Measurements from ENCODE around the gene HLA-B. TPM values are rescaled to one million over a fixed set of nuclear protein-coding genes. Genes with fewer than 3 reads are reported as not detected.
A peak's percentile ranks its signal among the peaks of the same experiment; 100 is the strongest.

HLA-B gene
- total and polyA plus RNA-seq, 7 experiments from 2014 or later = 5,136 to 7,459 (median 5,516) TPM

DNA sequence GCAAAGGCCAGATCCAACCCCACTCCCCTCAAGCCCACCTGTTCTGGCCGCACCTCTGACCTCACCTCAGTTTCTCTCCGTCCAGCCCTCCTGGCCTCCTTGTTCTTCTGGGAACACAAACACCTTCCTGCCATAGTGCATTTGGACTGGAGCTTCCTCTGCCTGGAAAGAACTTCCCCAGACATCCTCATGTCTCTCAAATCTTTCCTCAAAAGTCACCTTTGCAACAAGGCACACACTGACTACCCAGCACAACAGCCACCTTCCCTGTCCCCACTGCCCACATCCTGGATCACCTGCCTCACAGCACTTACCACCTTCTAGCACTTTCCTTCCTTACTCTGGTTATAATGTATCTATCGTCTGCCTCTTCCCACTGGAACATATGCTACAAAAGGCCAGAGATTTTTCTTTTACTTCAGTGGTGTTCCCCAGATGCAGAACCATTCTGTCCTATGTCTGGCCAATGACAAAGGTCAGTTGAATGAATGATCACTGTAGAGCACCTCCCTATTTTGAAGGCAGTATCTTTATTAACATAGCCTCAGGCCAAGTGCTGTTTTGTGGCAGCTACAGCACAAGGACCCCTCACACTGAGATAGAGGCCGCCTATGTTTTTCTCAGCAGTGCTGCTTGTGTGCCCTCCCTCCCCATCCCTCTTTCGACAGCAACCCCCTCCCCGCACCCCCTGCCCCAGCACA lies 4.1 kb downstream of the HLA-B start:
- Histone ChIP-seq H3K4me1 (ENCODE audit: control insufficient read depth in 2 of 2, insufficient read depth in 2 of 2, low read length in 2 of 2) (peaks cover 32% of the 10 kb centered on the region in 2 donors), H3K36me3 (ENCODE audit: control insufficient read depth in 2 of 3, insufficient read depth in 3 of 3, low read length in 3 of 3) (peaks cover 18 to 38% (median 32%) of the 10 kb centered on the region in 3 experiments), H3K4me3 (ENCODE audit: low read length) (peak overlapping the region; percentile 33), H3K27ac (ENCODE audit: low read depth, low read length) (peak overlapping the region; percentile 28), H3K27me3 (ENCODE audit: control insufficient read depth in 2 of 2, insufficient read depth in 2 of 2, low read length in 2 of 2) (no peaks in the 10 kb centered on the region), H3K9me3 (ENCODE audit: control insufficient read depth in 2 of 3, low read length in 3 of 3) (no peaks in the 10 kb centered on the region)
- peak in 6 of 9 donors; percentile 19 to 47 (median 36) for DNase-seq
- peaks cover 0 to 11% (median 0%) of the 10 kb centered on the region in 11 donors for H3K9me3 Mint-ChIP-seq
- H3K4me3 Mint-ChIP-seq = peak overlapping the region; percentile 80 to 100 (median 98)
- ATAC-seq = no peak
- ChIA-PET CTCF (no interaction called here), POLR2A (interaction anchor here (0.6 to 4.6 kb wide), 16 partner anchors 10 to 194 kb away, joined by 3 to 75 read pairs (median 6); partner anchors contain the start of genes CCHCR1 and TCF19)
- intact Hi-C loops (cut with micrococcal nuclease) = loop anchor here in 1 of 2 donors (2.0 to 10.0 kb wide), 2 partner anchors 20 to 1468 kb away; no protein-coding TSS in a partner anchor
- peaks cover 0 to 8% (median 0%) of the 10 kb centered on the region in 5 donors for H3K27me3 Mint-ChIP-seq
- peaks cover 0 to 46% (median 41%) of the 10 kb centered on the region in 5 donors for H3K36me3 Mint-ChIP-seq
- H3K4me1 Mint-ChIP-seq = peaks cover 39 to 69% (median 61%) of the 10 kb centered on the region in 7 donors
- peak overlapping the region; percentile 56 to 100 (median 84) for H3K27ac Mint-ChIP-seq

DNA sequence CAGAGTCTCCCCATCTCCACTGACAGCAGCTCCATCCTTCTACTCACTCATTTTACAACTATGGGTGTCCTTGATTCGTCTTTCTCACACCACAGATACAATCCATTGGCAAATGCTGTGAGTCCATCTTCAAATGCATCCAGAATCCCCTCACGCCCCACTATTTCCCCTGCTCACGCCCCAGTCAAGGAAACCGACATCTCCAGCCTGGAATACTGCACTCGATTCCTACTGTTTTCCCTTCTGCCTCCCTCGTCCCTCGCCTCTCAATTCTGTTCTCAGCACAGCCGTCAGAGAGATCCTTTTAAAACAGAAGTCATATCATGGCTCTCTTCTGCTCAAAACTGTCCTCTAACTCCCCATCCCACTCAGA lies 4.7 kb downstream of the HLA-B start:
- intact Hi-C loops (cut with micrococcal nuclease) = loop anchor here in 1 of 2 donors (2.0 to 10.0 kb wide), 2 partner anchors 19 to 1467 kb away; no protein-coding TSS in a partner anchor
- peaks cover 32% of the 10 kb centered on the region in 2 donors for H3K4me1 ChIP-seq (ENCODE audit: control insufficient read depth in 2 of 2, insufficient read depth in 2 of 2, low read length in 2 of 2)
- peaks cover 18 to 38% (median 32%) of the 10 kb centered on the region in 3 experiments for H3K36me3 ChIP-seq (ENCODE audit: control insufficient read depth in 2 of 3, insufficient read depth in 3 of 3, low read length in 3 of 3)
- no peaks in the 10 kb centered on the region for H3K27me3 ChIP-seq (ENCODE audit: control insufficient read depth in 2 of 2, insufficient read depth in 2 of 2, low read length in 2 of 2)
- peaks cover 0 to 11% (median 0%) of the 10 kb centered on the region in 11 donors for H3K9me3 Mint-ChIP-seq
- H3K36me3 Mint-ChIP-seq = peaks cover 0 to 46% (median 41%) of the 10 kb centered on the region in 5 donors
- H3K9me3 ChIP-seq (ENCODE audit: control insufficient read depth in 2 of 3, low read length in 3 of 3) = no peaks in the 10 kb centered on the region
- H3K27ac ChIP-seq (ENCODE audit: low read depth, low read length) = no peak overlapping the region
- H3K27ac Mint-ChIP-seq = peak overlapping the region; percentile 56 to 100 (median 84)
- peak overlapping the region; percentile 80 to 100 (median 98) for H3K4me3 Mint-ChIP-seq
- peaks cover 37 to 69% (median 60%) of the 10 kb centered on the region in 7 donors for H3K4me1 Mint-ChIP-seq
- ChIA-PET POLR2A (interaction anchor here (0.6 to 4.6 kb wide), 12 partner anchors 15 to 194 kb away, joined by 3 to 75 read pairs (median 4); partner anchors contain the start of genes CCHCR1 and TCF19), CTCF (no interaction called here)
- ATAC-seq = no peak
- DNase-seq = peak in 2 of 9 donors; percentile 19 to 37
- H3K4me3 ChIP-seq (ENCODE audit: low read length) = peak overlapping the region; percentile 33
- peaks cover 0 to 8% (median 0%) of the 10 kb centered on the region in 5 donors for H3K27me3 Mint-ChIP-seq

DNA sequence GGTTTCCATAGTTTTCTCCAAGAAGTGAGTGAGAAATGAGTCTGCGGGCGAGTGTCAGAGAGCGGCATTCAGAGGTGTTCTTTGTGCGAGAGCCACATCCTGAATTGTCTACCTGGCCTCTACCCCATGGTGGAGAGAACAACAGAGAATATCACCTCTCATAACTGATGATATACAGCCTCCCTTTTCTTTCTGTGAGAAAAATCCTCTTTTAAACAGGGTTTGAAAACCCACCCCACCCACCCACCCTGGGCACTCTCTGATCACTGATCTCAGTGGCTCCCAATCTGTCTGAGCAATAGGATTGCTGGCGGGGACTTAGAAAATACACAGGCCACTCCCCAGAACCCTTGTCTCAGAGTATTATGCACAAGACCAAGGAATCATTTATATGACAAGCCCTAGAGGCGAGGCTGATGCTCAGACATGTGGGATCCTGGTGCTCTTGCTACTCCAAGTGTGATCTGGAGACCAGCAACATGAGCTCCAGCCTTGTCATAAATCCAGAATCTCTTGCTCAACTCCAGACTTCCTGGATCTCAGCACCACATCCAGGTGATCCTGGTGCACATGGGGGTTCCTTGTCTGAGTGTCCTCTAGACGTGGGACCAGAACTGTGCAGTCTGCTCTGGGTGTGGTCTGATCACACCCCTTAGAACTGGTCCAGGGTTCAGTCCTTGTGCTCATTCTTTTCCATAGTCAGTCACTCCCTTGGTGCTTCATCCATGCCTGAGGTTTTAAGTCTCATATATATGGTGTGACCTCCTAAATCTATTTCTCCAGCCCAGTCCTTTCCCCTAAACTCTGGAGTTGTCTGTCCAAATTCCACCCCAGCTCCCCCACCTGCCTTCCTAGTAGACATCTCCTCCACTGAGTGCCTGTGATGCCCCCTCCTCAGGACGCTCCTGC lies 5.3 kb downstream of the HLA-B start:
- ATAC-seq (peak; percentile 53), DNase-seq (peak in 8 of 9 donors; percentile 10 to 66 (median 50))
- Histone ChIP-seq H3K9me3 (ENCODE audit: control insufficient read depth in 2 of 3, low read length in 3 of 3) (no peaks in the 10 kb centered on the region), H3K27me3 (ENCODE audit: control insufficient read depth in 2 of 2, insufficient read depth in 2 of 2, low read length in 2 of 2) (no peaks in the 10 kb centered on the region), H3K4me3 (ENCODE audit: low read length) (peak overlapping the region; percentile 19), H3K27ac (ENCODE audit: low read depth, low read length) (no peak overlapping the region), H3K36me3 (ENCODE audit: control insufficient read depth in 2 of 3, insufficient read depth in 3 of 3, low read length in 3 of 3) (peaks cover 18 to 35% (median 32%) of the 10 kb centered on the region in 3 experiments), H3K4me1 (ENCODE audit: control insufficient read depth in 2 of 2, insufficient read depth in 2 of 2, low read length in 2 of 2) (peaks cover 32% of the 10 kb centered on the region in 2 donors)
- ChIA-PET CTCF (no interaction called here), POLR2A (interaction anchor here (0.6 to 4.6 kb wide), 13 partner anchors 16 to 153 kb away, joined by 3 to 75 read pairs (median 4); no protein-coding TSS in a partner anchor)
- Mint-ChIP-seq H3K9me3 (peaks cover 0 to 8% (median 0%) of the 10 kb centered on the region in 11 donors), H3K27me3 (peaks cover 0 to 12% (median 0%) of the 10 kb centered on the region in 5 donors), H3K36me3 (peaks cover 0 to 43% (median 41%) of the 10 kb centered on the region in 5 donors), H3K27ac (peak overlapping the region; percentile 56 to 100 (median 84)), H3K4me3 (peak overlapping the region; percentile 80 to 100 (median 98)), H3K4me1 (peaks cover 37 to 69% (median 60%) of the 10 kb centered on the region in 7 donors)
- intact Hi-C loops (cut with micrococcal nuclease) = loop anchor here in 1 of 2 donors (2.0 to 10.0 kb wide), 3 partner anchors 15 to 1467 kb away; no protein-coding TSS in a partner anchor

DNA sequence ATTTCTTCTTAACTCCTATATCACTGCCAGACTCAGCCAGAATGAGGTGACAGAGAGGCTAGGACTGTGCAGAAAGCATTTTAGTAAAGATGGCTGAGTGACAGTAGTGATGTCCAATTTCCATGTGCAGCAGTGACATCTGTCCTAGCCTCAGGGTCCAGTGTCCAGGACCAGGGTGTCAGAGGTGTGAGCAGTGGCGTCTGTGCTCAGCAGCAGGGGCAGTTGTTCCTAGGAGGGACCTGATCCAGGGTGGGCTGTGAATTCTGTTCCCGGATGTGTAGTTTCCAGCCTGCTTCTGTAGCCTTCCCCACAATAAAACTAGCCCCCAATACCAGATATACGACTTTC lies 6.0 kb downstream of the HLA-B start:
- DNase-seq (peak in 3 of 9 donors; percentile 11 to 20 (median 13)), ATAC-seq (peak; percentile 28)
- Mint-ChIP-seq H3K4me3 (peak overlapping the region in 8 of 10 donors; percentile 1 to 100 (median 50)), H3K36me3 (peaks cover 0 to 40% (median 36%) of the 10 kb centered on the region in 5 donors), H3K4me1 (peaks cover 37 to 69% (median 60%) of the 10 kb centered on the region in 7 donors), H3K27ac (peak overlapping the region; percentile 50 to 100 (median 81)), H3K9me3 (peaks cover 0 to 7% (median 0%) of the 10 kb centered on the region in 11 donors), H3K27me3 (peaks cover 0 to 12% (median 0%) of the 10 kb centered on the region in 5 donors)
- peaks cover 17 to 31% (median 28%) of the 10 kb centered on the region in 3 experiments for H3K36me3 ChIP-seq (ENCODE audit: control insufficient read depth in 2 of 3, insufficient read depth in 3 of 3, low read length in 3 of 3)
- POLR2A ChIA-PET = interaction anchor here (0.6 to 4.6 kb wide), 7 partner anchors 15 to 153 kb away, joined by 3 to 75 read pairs (median 5); no protein-coding TSS in a partner anchor
- no peak overlapping the region for H3K27ac ChIP-seq (ENCODE audit: low read depth, low read length)
- no peak overlapping the region for H3K4me3 ChIP-seq (ENCODE audit: low read length)
- no peaks in the 10 kb centered on the region for H3K9me3 ChIP-seq (ENCODE audit: control insufficient read depth in 2 of 3, low read length in 3 of 3)
- intact Hi-C loops (cut with micrococcal nuclease) = loop anchor here in 1 of 2 donors (2.0 to 10.0 kb wide), 2 partner anchors 16 to 1466 kb away; no protein-coding TSS in a partner anchor
- peaks cover 32% of the 10 kb centered on the region in 2 donors for H3K4me1 ChIP-seq (ENCODE audit: control insufficient read depth in 2 of 2, insufficient read depth in 2 of 2, low read length in 2 of 2)
- CTCF ChIA-PET = no interaction called here
- no peaks in the 10 kb centered on the region for H3K27me3 ChIP-seq (ENCODE audit: control insufficient read depth in 2 of 2, insufficient read depth in 2 of 2, low read length in 2 of 2)

DNA sequence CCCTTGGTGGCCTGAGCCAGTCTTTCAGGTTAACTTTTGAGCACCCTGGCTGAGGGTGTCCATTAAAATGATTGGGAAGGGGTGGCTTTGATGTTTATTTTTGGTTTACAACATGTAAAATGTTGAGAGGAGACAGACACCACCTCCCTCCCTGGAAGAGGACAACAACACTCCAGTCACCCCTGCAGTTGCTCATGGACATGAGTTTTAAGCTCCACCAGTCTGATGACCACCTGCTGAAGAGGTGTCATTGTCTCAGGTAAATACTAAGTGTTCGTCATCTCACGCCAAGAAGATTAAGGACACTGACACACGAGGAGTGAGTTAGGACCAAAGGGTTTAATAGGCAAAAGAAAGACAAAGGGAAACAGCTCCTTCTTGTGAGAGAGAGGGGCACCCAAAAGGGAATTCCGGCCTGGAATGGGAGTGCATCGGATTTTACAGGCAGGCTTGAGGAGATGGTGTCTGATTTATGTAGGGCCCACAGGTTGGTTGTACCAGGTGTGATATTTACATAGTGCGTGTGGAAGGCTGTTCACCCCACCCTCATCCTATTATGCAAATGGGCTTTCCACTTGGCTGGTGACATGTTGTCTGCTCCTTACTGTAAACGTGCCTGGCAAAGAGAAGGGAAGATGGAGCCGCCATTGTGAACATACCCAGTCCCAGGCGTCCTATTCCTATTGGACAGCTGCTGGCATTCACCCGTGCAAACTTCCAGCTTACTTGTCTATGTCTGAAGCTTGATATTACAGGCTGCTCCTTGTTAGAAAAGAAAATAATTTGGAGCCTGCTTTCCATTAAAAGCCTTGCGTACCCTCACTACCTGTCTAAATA lies 6.6 kb downstream of the HLA-B start:
- Histone ChIP-seq H3K4me1 (ENCODE audit: control insufficient read depth in 2 of 2, insufficient read depth in 2 of 2, low read length in 2 of 2) (peaks cover 31 to 32% of the 10 kb centered on the region in 2 donors), H3K36me3 (ENCODE audit: control insufficient read depth in 2 of 3, insufficient read depth in 3 of 3, low read length in 3 of 3) (peaks cover 11 to 25% (median 22%) of the 10 kb centered on the region in 3 experiments), H3K4me3 (ENCODE audit: low read length) (no peak overlapping the region), H3K27ac (ENCODE audit: low read depth, low read length) (no peak overlapping the region), H3K27me3 (ENCODE audit: control insufficient read depth in 2 of 2, insufficient read depth in 2 of 2, low read length in 2 of 2) (no peaks in the 10 kb centered on the region), H3K9me3 (ENCODE audit: control insufficient read depth in 2 of 3, low read length in 3 of 3) (no peaks in the 10 kb centered on the region)
- ATAC-seq (peak; percentile 12), DNase-seq (peak in 1 of 9 donors; percentile 35)
- H3K4me1 Mint-ChIP-seq = peaks cover 34 to 65% (median 56%) of the 10 kb centered on the region in 7 donors
- peaks cover 0 to 3% (median 0%) of the 10 kb centered on the region in 11 donors for H3K9me3 Mint-ChIP-seq
- H3K4me3 Mint-ChIP-seq = peak overlapping the region in 4 of 10 donors; percentile 15 to 96 (median 50)
- H3K27ac Mint-ChIP-seq = peak overlapping the region; percentile 50 to 100 (median 81)
- H3K36me3 Mint-ChIP-seq = peaks cover 0 to 34% (median 30%) of the 10 kb centered on the region in 5 donors
- ChIA-PET CTCF (no interaction called here), POLR2A (interaction anchor here (0.6 to 2.3 kb wide), 10 partner anchors 10 to 151 kb away, joined by 3 to 16 read pairs (median 4); no protein-coding TSS in a partner anchor)
- intact Hi-C loops (cut with micrococcal nuclease) = loop anchor here in 1 of 2 donors (2.0 to 10.0 kb wide), 2 partner anchors 16 to 1466 kb away; no protein-coding TSS in a partner anchor
- peaks cover 0 to 12% (median 0%) of the 10 kb centered on the region in 5 donors for H3K27me3 Mint-ChIP-seq
